Keratinocyte (primary cell): ENCODE data around the gene BABAM2. TPM values are rescaled to one million over a fixed set of nuclear protein-coding genes. Genes with fewer than 3 reads are reported as not detected.

ENCODE experiments used
- DNase-seq: peaks from one replicate; pipeline ENCODE4 v3.0.0-alpha.2; 2011; ENCODE audit warnings: low read depth, missing footprints, low spot score
- FAIRE-seq: peaks from 2 replicates; lab custom pipeline; 2011; peaks lifted over from hg19 to GRCh38; lab: Jason Lieb, UNC
- H2AFZ ChIP-seq: 2 replicates; pipeline ENCODE4 v1.6.0; 2012; ENCODE audit warnings: low read length, control low read depth, inconsistent platforms; ENCODE audit not compliant: control insufficient read depth
- H3K27ac ChIP-seq: 2 replicates; pipeline ENCODE4 v1.5.1; 2011; ENCODE audit warnings: low read length; ENCODE audit not compliant: control insufficient read depth, insufficient read depth
- H3K27me3 ChIP-seq: 3 replicates; pipeline ENCODE4 v1.6.0; 2011; ENCODE audit warnings: low read length; ENCODE audit not compliant: control insufficient read depth, insufficient read depth; ENCODE audit errors: extremely low read depth
- H3K36me3 ChIP-seq, 2 experiments: 2 replicates in 1 of 2; 3 replicates in 1 of 2; pipeline ENCODE4 v1.5.1; 2011; ENCODE audit warnings: low read length in 2 of 2, mild to moderate bottlenecking in 1 of 2; ENCODE audit not compliant: control insufficient read depth in 2 of 2, insufficient read depth in 2 of 2; ENCODE audit errors: extremely low read depth in 1 of 2
- H3K4me1 ChIP-seq: 3 replicates; pipeline ENCODE4 v1.5.1; 2011; ENCODE audit warnings: low read length; ENCODE audit not compliant: control insufficient read depth, insufficient read depth; ENCODE audit errors: extremely low read depth
- H3K4me2 ChIP-seq: 3 replicates; pipeline ENCODE4 v1.6.0; 2011; ENCODE audit warnings: low read depth, low read length; ENCODE audit not compliant: control insufficient read depth, insufficient read depth; ENCODE audit errors: extremely low read depth
- H3K4me3 ChIP-seq, 3 experiments: fragments of 200-600 bp in 1 of 3; sonication (generic) in 1 of 3; 2 replicates in 2 of 3; 3 replicates in 1 of 3; pipeline ENCODE4 v1.5.1; 2011 to 2016; ENCODE audit warnings: low read length in 3 of 3, mild to moderate bottlenecking in 3 of 3, control low read depth in 2 of 3, inconsistent platforms in 1 of 3, low read depth in 1 of 3, mixed read lengths in 1 of 3, mixed run types in 1 of 3, moderate library complexity in 1 of 3; ENCODE audit not compliant: control insufficient read depth in 2 of 3, insufficient read depth in 2 of 3; ENCODE audit errors: extremely low read depth in 1 of 3
- H3K79me2 ChIP-seq: 2 replicates; pipeline ENCODE4 v1.6.0; 2012; ENCODE audit warnings: low read length; ENCODE audit not compliant: control insufficient read depth, insufficient read depth
- H3K9ac ChIP-seq: 3 replicates; pipeline ENCODE4 v1.6.0; 2011; ENCODE audit warnings: low read length; ENCODE audit not compliant: control insufficient read depth, insufficient read depth; ENCODE audit errors: extremely low read depth
- H3K9me1 ChIP-seq: 3 replicates; pipeline ENCODE4 v1.6.0; 2011; ENCODE audit warnings: low read length; ENCODE audit not compliant: control insufficient read depth, insufficient read depth; ENCODE audit errors: extremely low read depth
- H3K9me3 ChIP-seq: 2 replicates; pipeline ENCODE4 v1.5.1; 2012; ENCODE audit warnings: low read depth, low read length; ENCODE audit not compliant: control insufficient read depth
- H4K20me1 ChIP-seq: 3 replicates; pipeline ENCODE4 v1.6.0; 2011; ENCODE audit warnings: low read length; ENCODE audit not compliant: control insufficient read depth, insufficient read depth; ENCODE audit errors: extremely low read depth
- EZH2 ChIP-seq: IDR thresholded peaks from one replicate; pipeline ENCODE4 v1.6.1; 2012; ENCODE audit warnings: inconsistent platforms, mild to moderate bottlenecking, low read length, moderate library complexity
- dilution Hi-C: fragments of 300-500 bp; cut with MboI; formaldehyde crosslinking; loops from one replicate; pipeline ENCODE4 v1.7.0; 2020; ENCODE audit warnings: low sequenced_read_pairs; ENCODE audit not compliant: extremely low pct_ligation_motif_present
- polyA plus RNA-seq, 5 experiments: library from polyadenylated mRNA; depleted of rRNA in 3 of 5; stranded (reverse) in 3 of 5; stranded (forward) in 1 of 5; unstranded in 1 of 5; fragments of >200 nt; gene quantifications; 1 replicate in 1 of 5; 2 replicates in 3 of 5; 3 replicates in 1 of 5; pipeline versions ENCODE4 v1.2.1 to v1.2.3, GENCODE V29; 2011 to 2012; ENCODE audit warnings: missing spikeins in 2 of 5, low read depth in 1 of 5, low replicate concordance in 1 of 5
- TF ChIP-seq, protein P1 (sequence below), 3 experiments: IDR thresholded peaks in 1 of 3; conservative IDR thresholded peaks in 1 of 3; optimal IDR thresholded peaks in 1 of 3; 2 replicates in 2 of 3; 3 replicates in 1 of 3; pipeline versions ENCODE3 to v1.5.1; 2011; ENCODE audit warnings: low read length in 3 of 3, mild to moderate bottlenecking in 3 of 3, moderate library complexity in 2 of 3, control low read depth in 1 of 3, inconsistent platforms in 1 of 3; ENCODE audit not compliant: insufficient read depth in 2 of 3; ENCODE audit errors: extremely low read depth in 1 of 3

BABAM2 gene
- polyA plus RNA-seq, 1 donor (not counting 4 experiments of a cell fraction or from before 2014, with no cell fraction given) = 29.8 TPM

DNA sequence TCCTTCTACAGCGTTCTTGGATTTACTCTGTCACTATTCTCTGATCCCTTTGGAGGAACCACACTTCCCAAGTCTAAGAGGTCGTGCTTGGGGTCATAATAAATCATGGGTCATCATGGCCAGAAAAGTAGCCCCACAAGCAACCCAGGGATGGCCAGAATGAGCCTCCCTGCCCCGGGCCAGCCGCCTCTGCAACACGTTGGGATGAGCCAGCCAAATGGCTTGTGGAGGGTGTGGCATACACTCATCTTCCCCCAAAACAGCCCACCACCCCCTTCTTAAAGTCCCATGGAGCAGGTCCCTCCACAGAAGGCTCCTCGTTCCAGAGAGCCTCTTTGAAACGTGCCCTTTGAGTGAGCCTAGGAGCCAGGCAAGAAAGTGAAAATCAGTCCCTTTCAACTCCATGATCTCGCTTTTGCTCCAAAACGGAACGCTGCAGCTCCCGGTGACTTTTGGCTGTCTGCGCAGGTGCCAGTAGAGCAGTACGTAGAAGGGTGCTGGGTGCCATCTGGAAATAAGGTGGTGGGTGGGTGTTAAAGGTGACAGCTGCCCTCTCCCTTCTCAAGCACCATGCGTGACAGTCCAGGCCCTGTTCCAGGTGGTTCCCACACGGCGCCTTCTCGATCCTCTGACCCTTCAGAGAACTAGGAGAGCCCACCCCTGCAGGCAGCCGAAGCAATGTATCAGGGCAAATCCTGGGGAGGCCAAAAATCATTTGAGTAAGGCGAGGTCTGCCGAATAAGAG is 453.6 kb downstream of the BABAM2 start:
- no peaks in the 10 kb centered on the region for H3K79me2 ChIP-seq
- H3K9ac ChIP-seq = no peak overlapping the region
- no peak overlapping the region for H3K4me3 ChIP-seq
- DNase-seq (no peak), FAIRE-seq (no peak)
- no peaks in the 10 kb centered on the region for H3K36me3 ChIP-seq
- no peak overlapping the region for H3K27ac ChIP-seq
- no peaks in the 10 kb centered on the region for H4K20me1 ChIP-seq
- TF ChIP-seq, protein P1, sequence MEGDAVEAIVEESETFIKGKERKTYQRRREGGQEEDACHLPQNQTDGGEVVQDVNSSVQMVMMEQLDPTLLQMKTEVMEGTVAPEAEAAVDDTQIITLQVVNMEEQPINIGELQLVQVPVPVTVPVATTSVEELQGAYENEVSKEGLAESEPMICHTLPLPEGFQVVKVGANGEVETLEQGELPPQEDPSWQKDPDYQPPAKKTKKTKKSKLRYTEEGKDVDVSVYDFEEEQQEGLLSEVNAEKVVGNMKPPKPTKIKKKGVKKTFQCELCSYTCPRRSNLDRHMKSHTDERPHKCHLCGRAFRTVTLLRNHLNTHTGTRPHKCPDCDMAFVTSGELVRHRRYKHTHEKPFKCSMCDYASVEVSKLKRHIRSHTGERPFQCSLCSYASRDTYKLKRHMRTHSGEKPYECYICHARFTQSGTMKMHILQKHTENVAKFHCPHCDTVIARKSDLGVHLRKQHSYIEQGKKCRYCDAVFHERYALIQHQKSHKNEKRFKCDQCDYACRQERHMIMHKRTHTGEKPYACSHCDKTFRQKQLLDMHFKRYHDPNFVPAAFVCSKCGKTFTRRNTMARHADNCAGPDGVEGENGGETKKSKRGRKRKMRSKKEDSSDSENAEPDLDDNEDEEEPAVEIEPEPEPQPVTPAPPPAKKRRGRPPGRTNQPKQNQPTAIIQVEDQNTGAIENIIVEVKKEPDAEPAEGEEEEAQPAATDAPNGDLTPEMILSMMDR (optimal IDR thresholded peaks at IDR 0.05 in 1 of 3, IDR thresholded peaks at IDR 0.05 in 1 of 3, conservative IDR thresholded peaks at IDR 0.05 in 1 of 3; ENCODE audit: extremely low read depth in 1 of 3, insufficient read depth in 2 of 3, low read length in 3 of 3) = no peak
- TF ChIP-seq EZH2 = no peak
- no peaks in the 10 kb centered on the region for H3K4me1 ChIP-seq
- dilution Hi-C loops = no loop called here
- no peak overlapping the region for H2AFZ ChIP-seq
- H3K4me2 ChIP-seq = no peak overlapping the region
- H3K9me3 ChIP-seq = no peaks in the 10 kb centered on the region
- no peaks in the 10 kb centered on the region for H3K27me3 ChIP-seq
- no peaks in the 10 kb centered on the region for H3K9me1 ChIP-seq

DNA sequence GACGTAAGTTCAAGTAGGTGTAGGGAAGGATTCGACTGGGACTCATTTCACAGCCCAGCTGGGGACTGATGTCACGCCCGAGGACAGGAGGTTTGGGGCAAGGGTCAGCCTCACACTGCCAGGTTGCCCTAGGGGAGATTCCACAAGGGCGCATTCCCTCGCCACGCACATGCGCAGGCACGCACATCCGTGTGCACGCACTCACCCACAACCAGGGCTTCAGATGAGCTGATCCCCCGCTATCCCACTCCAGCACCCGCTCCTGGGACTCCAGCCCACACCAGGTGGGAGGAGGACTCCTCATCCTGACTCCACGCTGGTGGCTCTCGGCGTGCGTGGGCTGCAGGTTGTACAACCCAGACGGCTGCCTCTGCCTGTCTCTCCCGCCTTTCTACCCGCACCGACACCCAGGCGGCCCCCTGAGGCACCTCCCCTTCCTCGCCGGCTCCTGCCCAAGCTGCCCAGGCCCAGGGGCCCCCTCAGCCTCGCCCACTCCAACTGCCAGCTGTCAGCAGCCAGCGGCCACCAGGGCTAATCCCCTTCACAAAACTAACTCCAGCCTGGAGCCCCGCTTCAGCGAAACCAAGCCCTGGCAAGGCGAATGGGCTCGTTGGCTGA is 454.3 kb downstream of the BABAM2 start:
- no peak for DNase-seq
- no peak overlapping the region for H3K4me2 ChIP-seq
- H3K27ac ChIP-seq = no peak overlapping the region
- no peaks in the 10 kb centered on the region for H4K20me1 ChIP-seq
- no peak overlapping the region for H2AFZ ChIP-seq
- no peak for FAIRE-seq
- H3K9me3 ChIP-seq = no peaks in the 10 kb centered on the region
- no peaks in the 10 kb centered on the region for H3K36me3 ChIP-seq
- no peaks in the 10 kb centered on the region for H3K27me3 ChIP-seq
- no peak for TF ChIP-seq EZH2
- TF ChIP-seq, protein P1 (optimal IDR thresholded peaks at IDR 0.05 in 1 of 3, IDR thresholded peaks at IDR 0.05 in 1 of 3, conservative IDR thresholded peaks at IDR 0.05 in 1 of 3; ENCODE audit: extremely low read depth in 1 of 3, insufficient read depth in 2 of 3, low read length in 3 of 3) = no peak
- H3K9ac ChIP-seq = no peak overlapping the region
- dilution Hi-C loops = no loop called here
- H3K79me2 ChIP-seq = no peaks in the 10 kb centered on the region
- no peaks in the 10 kb centered on the region for H3K4me1 ChIP-seq
- no peak overlapping the region for H3K4me3 ChIP-seq
- H3K9me1 ChIP-seq = no peaks in the 10 kb centered on the region
